ENCODE results near the gene GRIK2. TPM values are rescaled to one million over a fixed set of nuclear protein-coding genes. Genes with fewer than 3 reads are reported as not detected.

The GRIK2 gene
- total and polyA plus RNA-seq, 2 donors (not counting 3 experiments of a cell fraction or from before 2014, with no cell fraction given) = not detected

- H3K9me3 ChIP-seq (replicated peaks; ENCODE audit: control insufficient read depth, insufficient read depth, low read length) = no peaks in the 10 kb centered on the region
- no peak overlapping the region for H3K27ac ChIP-seq (ENCODE audit: insufficient read depth, low read depth, low read length)
- no peaks in the 10 kb centered on the region for H3K9me1 ChIP-seq (replicated peaks; ENCODE audit: control insufficient read depth, extremely low read depth, insufficient read depth, low read length)
- no peaks in the 10 kb centered on the region for H3K4me1 ChIP-seq (ENCODE audit: control insufficient read depth, extremely low read depth, insufficient read depth, low read length)
- no peaks in the 10 kb centered on the region for H3K27me3 ChIP-seq (ENCODE audit: control insufficient read depth in 2 of 2, insufficient read depth in 2 of 2, low read length in 2 of 2)
- no peak overlapping the region for H2AFZ ChIP-seq (ENCODE audit: low read depth, low read length)
- no TSS peak for BruUV-seq (replicated peaks)
- H4K20me1 ChIP-seq (replicated peaks; ENCODE audit: control insufficient read depth, extremely low read depth, insufficient read depth, low read length) = no peaks in the 10 kb centered on the region
- no peak overlapping the region for H3K9ac ChIP-seq (replicated peaks; ENCODE audit: extremely low read depth, insufficient read depth, low read length)
- no peaks in the 10 kb centered on the region for H3K36me3 ChIP-seq (ENCODE audit: control insufficient read depth in 2 of 2, extremely low read depth in 1 of 2, insufficient read depth in 2 of 2, low read length in 2 of 2)
- intact Hi-C loops (cut with micrococcal nuclease) = no loop called here
- H3K4me2 ChIP-seq (ENCODE audit: insufficient read depth, low read length) = no peak overlapping the region
- ChIA-PET CTCF (no interaction called here), POLR2A (no interaction called here)
- no peak for DNase-seq (ENCODE audit: low read depth, low spot score)
- no peak overlapping the region for H3K4me3 ChIP-seq (replicated peaks in 1 of 3; ENCODE audit: insufficient read depth in 1 of 3, low read depth in 1 of 3, low read length in 3 of 3)
- TF ChIP-seq GATA2 (IDR thresholded peaks at IDR 0.05; ENCODE audit: insufficient read depth, insufficient read length, low read depth, low read length) (no peak), MAX (IDR thresholded peaks at IDR 0.05; ENCODE audit: insufficient read depth, insufficient read length) (no peak), JUN (IDR thresholded peaks at IDR 0.05; ENCODE audit: borderline replicate concordance, insufficient read depth, insufficient read length, low read depth) (no peak), POLR2AphosphoS5 (IDR thresholded peaks at IDR 0.05; ENCODE audit: insufficient read depth, low read depth, low read length) (no peak), EZH2 (IDR thresholded peaks at IDR 0.05; ENCODE audit: borderline replicate concordance, low read depth, low read length, severe bottlenecking) (no peak), MYC (IDR thresholded peaks at IDR 0.05; ENCODE audit: low read depth, low read length) (no peak), POLR2A (IDR thresholded peaks at IDR 0.05; ENCODE audit: low read depth, low read length) (no peak), FOS (IDR thresholded peaks at IDR 0.05; ENCODE audit: borderline replicate concordance, insufficient read depth, low read length) (no peak)
- TF ChIP-seq, protein P1, sequence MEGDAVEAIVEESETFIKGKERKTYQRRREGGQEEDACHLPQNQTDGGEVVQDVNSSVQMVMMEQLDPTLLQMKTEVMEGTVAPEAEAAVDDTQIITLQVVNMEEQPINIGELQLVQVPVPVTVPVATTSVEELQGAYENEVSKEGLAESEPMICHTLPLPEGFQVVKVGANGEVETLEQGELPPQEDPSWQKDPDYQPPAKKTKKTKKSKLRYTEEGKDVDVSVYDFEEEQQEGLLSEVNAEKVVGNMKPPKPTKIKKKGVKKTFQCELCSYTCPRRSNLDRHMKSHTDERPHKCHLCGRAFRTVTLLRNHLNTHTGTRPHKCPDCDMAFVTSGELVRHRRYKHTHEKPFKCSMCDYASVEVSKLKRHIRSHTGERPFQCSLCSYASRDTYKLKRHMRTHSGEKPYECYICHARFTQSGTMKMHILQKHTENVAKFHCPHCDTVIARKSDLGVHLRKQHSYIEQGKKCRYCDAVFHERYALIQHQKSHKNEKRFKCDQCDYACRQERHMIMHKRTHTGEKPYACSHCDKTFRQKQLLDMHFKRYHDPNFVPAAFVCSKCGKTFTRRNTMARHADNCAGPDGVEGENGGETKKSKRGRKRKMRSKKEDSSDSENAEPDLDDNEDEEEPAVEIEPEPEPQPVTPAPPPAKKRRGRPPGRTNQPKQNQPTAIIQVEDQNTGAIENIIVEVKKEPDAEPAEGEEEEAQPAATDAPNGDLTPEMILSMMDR (IDR thresholded peaks at IDR 0.05; ENCODE audit: extremely low read depth in 1 of 2, insufficient read depth in 1 of 2, low read depth in 1 of 2, low read length in 2 of 2) = no peak
- no peak for FAIRE-seq
- no peaks in the 10 kb centered on the region for H3K79me2 ChIP-seq (ENCODE audit: control insufficient read depth, insufficient read depth, low read length)
- dilution Hi-C loops (cut with MboI; ENCODE audit: extremely low pct_ligation_motif_present, low sequenced_read_pairs) = no loop called here
These were observed 490.0 kb downstream of the GRIK2 start for GRCh38 chr6:101883505-101883904.

Measured in endothelial cell of umbilical vein (primary cell).